Posterior cingulate gyrus (tissue), 11 donors: ENCODE results near the gene FBXL12.
"Not testable (repeated sequence)": the region's sequence is repeated elsewhere in the genome, so short reads cannot be mapped to it uniquely, and the experiment has no call there.

Source experiments
- DNase-seq, 10 donors: peaks; one replicate each; pipeline versions ENCODE4 v3.0.0 to v3.0.0-alpha.2; 2020 to 2021; ENCODE audit warnings: mixed read lengths in 3 of 10
- intact Hi-C: fragments of 100-400 bp; cut with DNase I; formaldehyde crosslinking; loops from one replicate; pipeline ENCODE4 v1.15.1; 2023

The FBXL12 gene, protein sequence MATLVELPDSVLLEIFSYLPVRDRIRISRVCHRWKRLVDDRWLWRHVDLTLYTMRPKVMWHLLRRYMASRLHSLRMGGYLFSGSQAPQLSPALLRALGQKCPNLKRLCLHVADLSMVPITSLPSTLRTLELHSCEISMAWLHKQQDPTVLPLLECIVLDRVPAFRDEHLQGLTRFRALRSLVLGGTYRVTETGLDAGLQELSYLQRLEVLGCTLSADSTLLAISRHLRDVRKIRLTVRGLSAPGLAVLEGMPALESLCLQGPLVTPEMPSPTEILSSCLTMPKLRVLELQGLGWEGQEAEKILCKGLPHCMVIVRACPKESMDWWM

DNA sequence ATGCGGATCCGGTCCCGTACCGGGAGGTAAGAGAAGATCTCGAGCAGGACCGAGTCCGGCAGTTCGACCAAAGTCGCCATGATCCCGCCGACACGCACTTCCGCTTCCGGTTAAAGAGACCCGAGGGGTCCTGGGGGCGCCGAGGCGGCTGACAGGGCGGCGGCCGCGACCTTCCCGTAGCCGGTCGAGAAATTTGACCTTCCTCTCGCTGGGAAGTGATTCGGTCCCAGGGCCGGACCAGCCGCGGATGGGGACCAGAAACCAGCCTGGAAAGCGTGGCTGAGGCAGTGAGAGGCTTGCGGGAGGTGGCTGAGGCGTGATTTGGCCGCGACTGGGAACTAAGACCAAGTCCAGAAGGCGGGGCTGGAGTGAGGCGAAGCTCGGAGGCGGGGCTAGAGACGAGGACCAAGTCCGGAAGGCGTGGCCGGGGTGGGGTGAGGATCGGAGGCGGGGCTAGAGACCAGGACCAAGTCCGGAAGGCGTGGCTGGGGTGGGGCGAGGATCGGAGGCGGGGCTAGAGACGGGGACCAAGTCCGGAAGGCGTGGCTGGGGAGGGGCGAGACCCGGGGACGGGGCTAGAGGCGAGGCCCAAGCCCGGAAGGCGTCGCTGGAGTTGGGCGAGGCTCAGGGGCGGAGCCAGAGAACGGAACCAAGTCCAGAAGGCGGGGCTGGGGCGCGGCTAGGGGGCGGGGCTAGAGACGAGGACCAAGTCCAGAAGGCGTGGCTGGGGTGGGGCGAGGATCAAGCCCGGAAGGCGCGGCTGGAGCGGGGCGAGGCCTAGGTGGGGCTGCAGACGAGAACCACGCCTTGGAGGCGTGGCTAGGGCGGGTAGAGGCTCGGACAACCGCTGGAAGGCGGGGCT lies at the start of gene FBXL12:
FBXL12 (minus strand) TSS at position 346 of the 862 bp plus-strand sequence; CDS start at position 80, 266 bp downstream.
- DNase-seq: peak; percentile 99 to 100 (median 100)
- intact Hi-C loops: no loop called here

DNA sequence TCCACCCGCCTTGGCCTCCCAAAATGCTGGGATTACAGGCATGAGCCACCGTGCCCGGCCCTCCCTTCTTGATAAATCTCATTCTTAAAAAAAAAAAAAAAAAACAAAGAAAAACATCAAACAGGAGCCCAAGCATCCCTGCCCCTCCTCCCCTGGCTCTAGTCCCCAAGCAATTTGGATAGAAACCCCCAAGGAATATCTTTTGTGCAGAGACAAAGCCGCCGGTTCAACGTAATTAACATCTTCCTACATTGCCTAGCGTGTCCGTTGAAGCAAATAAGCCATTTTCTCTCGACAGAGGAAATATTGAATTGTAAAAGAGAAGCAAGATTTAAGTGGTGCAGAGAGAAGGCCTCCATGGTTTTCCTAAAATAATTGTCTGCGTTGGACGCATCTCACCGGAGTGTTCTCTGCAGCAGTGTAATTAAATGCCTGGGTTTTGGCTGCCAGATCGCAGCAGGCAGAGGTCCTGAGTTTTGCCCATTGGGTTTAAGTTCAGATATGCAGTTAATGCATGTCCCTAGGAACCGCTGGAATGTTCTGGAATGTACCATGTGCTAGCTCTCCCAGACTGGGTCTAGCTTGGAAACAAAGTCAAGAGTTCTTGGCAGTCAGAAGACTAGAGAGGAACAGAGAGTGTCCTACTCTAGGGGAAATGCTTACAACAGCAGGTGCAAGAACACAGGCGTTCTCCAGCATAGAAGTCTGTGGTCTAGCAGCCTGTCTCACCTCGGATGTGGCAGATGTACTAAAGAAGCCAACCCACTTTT lies 47.0 kb upstream of the FBXL12 start:
- no peak for DNase-seq
- intact Hi-C loops: no loop called here

DNA sequence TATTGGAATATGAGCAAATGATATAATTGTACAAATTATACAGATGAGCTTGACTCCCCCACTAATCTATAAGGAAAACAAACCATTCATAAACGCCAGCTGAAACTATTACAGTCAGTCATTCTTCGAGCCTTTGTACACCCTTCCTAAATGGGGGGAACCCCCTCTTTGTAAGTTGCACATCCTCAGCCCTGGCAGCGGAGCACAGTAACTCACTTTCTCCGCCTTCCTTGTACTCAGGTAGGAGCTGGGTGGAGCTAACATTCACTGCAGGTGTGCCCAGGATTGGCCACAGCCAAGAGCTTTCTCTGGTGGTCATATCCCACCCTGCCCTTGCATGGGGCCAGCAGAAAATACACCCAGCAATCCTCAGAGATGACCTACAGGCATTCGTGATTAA lies 44.9 kb upstream of the FBXL12 start:
- intact Hi-C loops: no loop called here
- no peak for DNase-seq

DNA sequence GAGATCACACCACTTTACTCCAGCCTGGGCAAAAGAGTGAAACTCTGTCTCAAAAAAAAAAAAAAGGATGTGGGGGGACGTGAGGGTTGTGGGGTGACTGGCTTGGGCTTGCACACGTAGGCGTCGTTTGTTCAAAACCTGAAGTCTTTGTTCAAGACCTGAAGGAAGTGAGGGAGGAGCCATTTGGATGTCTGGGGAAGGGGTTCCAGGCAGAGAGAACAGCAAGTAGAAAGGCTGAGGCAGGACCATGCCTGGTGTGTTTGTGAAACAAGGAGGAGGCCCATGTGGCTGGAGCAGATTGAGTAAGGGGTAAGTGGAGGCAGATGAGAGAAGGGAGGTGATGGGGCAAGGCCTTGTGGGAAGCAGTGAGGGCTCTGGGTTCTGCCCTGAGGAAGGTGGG lies 44.1 kb upstream of the FBXL12 start:
- intact Hi-C loops: no loop called here
- no peak for DNase-seq

DNA sequence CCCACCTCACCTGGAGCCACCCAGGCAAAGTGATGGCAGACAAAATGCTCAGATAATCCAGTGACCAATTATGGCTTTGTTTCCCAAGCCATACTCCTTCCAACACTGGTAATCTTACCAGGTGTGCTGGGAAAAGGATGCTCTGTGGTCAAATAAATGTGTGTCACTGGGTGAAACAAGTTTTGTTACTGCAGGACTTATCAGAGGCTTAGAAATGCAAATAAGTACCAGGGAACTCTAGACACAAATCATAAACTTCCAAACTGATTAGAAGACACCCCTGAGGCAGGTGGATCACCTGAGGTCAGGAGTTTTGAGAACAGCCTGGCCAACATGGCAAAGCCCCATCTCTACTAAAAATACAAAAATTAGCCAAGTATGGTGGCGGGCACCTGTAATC lies 42.6 kb upstream of the FBXL12 start:
- intact Hi-C loops: no loop called here
- no peak for DNase-seq

DNA sequence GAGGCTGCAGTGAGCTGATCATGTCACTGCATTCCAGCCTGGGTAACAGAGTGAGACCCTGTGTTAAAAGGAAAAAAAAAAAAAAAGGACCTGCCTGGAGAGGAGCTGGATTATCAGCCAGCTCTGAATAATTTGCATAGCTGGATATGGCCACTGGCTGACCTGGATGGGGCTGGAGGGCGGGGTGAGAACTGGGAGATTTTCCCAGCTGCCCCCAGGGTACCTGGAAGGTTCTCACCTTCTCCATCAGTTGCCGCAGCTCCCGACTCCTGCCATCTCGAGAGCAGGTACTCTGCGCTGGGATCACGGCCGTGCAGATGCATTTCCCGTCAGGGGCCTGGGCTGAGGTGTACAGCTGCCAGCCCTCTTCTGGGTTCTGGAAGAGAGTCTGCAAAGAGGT lies 41.5 kb upstream of the FBXL12 start:
- intact Hi-C loops: no loop called here
- no peak for DNase-seq

DNA sequence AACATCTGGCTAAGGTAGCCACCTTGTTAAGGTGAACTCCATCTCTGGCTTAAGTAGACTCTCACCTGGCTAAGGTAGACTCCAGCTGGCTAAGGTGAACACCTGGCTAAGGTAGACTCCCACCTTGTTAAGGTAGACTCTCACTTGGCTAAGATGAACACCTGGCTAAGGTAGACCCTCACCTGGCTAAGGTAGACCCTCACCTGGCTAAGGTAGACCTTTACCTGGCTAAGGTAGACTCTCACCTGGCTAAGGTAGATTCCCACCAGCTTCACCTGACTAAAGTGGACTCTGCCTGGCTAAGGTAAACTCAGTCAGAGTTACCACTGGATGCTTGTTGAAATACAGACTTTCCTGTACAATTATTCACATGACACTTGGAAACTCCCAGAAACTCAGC lies 39.9 kb upstream of the FBXL12 start:
- intact Hi-C loops: no loop called here
- DNase-seq: no peak

DNA sequence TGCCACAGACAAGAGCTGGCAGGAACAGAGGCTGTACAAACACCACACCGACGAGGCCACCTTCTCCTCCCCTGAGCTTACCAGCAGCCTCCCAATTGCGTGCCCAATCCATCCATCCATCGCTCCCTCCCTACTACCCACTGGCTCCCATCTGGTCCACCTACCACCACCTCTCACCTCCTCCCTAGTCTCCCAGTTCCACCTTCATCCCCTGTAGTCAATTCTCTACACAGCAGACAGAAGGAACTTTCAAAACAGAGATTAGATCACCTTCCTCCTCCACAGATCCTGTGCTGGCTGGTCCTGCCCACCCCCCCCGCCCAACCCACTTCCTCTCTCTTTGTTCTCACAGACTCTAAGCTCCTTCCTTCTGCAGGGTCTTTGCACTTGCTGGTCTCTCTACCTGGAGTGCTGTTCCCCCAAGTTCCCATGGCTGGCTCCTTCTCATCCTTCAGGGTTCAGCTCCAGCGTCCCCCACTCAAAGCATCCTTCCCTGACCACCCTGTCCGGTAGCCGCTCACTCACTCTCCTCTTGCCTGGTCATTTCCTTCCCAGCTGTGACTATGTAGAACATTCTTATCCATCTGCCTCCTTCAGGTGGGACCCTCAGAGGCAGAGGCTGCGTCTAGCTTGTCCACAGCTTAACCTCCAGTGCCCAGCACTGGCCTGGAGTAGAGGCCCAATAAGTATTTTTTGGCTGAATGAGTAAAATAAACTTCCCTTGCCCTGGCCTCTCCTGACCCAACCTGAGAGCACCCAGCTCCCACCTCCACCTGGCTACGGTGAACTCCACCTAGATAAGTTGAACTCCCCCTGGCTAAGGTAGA lies 39.3 kb upstream of the FBXL12 start:
- intact Hi-C loops: no loop called here
- DNase-seq: no peak

DNA sequence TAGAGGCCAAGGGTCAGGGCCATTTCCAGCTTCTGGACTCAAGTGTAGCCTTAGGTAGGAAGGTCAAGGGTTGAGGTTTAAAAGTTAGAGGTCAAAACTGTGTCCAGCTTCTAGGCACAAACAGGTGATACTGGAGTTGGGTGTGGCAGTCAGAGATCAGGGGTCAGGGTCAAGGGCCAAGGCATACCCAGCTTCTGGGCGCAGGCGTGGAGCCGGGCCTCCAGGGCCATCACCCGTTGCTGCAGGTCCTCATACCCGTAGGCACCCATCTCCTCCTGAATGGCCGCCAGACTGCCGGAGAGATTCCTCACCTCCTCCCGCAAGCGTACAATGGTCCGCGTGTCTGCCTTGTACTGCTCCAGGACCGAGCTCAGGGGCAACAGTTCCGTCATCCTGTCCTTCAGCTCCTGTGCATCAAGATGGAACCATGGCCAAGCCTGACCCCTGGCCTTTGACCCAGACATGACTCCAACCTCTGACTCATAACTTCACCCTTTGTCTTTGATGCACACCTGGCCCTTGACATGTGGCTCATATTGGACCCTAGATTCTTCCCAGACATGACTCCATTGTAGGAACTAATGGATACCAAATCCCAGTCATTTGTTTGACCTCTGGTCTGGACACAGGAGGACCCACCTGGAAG lies 38.3 kb upstream of the FBXL12 start:
- DNase-seq: no peak
- intact Hi-C loops: no loop called here

DNA sequence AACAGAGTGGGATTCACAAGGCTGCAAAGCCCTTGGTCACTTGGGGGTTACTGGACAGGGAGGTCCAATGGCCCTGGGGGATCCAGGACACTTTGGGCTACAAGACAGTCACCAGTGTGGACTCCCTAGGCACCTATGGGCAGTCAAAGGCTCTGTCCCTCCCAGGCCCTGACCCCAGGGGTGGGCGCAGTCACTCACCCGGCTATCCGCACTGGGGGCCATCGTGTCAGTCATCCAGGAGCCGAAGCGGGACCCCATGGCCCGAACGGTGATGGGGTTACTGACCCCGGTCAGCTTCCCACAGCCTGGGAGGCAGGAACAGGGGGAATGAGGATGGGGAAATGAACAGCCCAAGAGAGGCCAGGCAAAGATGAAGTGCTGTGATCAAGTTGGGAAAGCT lies 37.7 kb upstream of the FBXL12 start:
- intact Hi-C loops: no loop called here
- no peak for DNase-seq

DNA sequence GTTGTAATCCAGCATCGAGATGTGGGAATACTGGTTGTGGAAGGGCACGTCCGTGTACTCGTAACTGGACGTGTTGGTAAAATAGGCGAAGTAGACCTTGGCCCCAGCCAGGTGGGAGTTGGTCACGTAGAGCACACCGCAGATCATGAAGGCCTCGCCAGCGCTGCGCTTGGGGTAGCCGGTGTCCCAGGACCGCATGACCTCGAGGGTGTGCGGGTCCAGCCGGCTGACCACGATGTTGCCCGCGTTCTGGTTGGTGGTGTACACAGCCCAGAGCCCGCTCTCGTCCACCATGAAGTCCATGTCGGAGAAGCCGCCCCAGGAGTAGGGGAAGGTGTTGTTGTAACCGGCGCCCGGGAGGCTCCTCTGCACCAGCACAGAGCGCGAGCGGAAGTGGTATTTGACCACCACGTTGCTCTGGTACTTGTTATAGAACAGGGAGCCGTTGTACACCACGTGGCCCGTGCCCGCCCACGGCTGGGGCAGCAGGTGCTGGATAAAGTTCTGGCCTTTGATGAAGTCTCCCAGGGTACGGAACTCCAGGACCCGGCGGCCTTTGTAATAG lies 35.5 kb upstream of the FBXL12 start:
- intact Hi-C loops: no loop called here
- no peak for DNase-seq

DNA sequence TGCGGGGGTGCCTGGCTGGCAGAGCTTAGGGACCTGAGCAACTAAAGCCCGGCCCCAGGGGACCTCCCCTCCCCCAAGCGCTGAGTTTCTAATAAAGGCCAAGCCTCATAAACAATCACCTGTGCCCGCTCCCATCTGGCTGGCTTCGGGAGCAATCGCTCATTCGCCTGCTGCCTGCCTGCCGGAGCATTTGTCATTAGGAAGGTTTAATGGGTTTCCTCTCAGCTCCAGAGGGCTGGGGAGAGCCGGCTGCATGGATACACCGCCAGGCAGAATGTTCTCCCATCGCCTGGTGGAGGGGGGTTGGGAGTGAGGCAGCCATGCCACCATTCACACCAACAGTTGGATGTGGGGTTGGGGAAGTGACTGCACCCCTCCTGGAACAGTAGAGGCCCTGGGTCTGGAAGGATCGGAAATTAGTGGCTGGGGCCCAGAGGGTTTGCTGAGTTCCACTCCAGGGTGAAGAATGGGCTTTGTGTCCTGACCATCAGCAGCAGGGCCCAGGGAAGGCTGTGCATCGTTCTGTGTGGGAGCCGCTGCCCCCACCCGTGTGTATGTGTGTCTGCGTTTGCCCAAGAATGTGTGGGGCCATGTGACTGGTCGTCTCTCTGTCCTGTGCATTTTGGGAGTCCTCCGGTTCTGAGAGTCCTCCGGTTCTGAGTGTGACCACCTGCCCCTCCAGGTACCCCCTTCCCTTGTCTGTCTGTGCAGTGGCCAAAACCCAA lies 31.5 kb upstream of the FBXL12 start:
- DNase-seq: peak in 5 of 10 donors; percentile 39 to 91 (median 84)
- intact Hi-C loops: no loop called here

DNA sequence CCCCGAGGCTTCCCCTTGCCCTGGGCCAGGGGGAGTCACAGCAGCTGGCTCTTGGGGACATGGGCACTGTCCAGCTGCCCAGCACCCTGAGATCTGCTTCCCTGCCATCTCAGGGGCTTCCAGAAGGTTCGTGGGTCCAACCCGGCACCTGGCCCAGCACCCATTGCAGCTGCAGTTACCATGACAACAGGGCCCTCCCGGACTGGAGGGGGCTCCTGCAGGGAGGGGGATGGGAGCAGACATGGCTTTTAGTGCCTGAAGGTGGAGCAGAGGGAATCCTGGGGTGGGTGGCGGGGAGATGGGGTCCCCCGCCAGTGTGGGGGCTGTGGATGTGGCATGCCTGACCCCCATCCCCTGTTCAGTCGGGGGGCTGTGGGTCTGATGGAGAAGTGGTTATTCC lies 30.9 kb upstream of the FBXL12 start:
- intact Hi-C loops: loop anchor here (10.0 kb wide), 1 partner anchor 65 kb away; no protein-coding TSS in a partner anchor
- DNase-seq: no peak

DNA sequence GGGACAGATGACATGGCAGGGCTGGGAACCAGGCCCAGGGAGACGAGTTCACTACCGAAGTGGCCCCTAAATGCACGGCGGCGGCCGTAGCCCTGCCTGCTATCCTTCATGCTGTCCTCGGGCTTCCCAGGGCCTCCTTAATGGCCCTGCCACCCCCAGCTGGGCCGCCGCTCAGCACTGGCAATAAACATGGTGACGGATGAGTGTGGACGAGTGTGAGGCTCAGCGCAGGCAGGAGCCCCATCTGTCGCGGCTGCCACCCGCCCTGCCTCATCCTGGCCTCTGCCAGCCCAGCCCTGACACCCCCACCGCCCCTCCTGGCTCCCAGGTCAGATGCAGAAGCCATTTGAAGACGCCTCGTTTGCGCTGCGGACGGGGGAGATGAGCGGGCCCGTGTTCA lies 29.9 kb upstream of the FBXL12 start:
- peak in 1 of 10 donors; percentile 84 for DNase-seq
- intact Hi-C loops: loop anchor here (10.0 kb wide), 1 partner anchor 66 kb away; no protein-coding TSS in a partner anchor

DNA sequence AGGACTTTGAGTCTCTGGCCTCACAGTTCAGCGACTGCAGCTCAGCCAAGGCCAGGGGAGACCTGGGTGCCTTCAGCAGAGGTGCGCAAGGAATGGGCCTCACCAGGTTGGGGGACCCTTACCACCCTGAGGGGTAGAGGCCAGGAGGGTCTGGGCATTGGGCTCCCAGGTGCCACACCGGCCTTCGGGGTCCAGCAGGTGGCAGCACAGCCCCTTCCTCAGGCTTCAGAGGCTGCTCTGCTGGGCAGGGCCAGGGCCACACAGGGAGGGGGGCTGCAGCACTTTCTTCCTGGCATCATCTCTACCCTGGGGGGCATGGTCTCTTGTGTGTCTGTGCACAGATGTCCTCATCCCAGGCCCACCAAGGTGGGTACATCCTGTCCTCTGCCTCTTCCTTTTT lies 29.2 kb upstream of the FBXL12 start:
- peak in 5 of 10 donors; percentile 57 to 92 (median 83) for DNase-seq
- intact Hi-C loops: loop anchor here (10.0 kb wide), 1 partner anchor 67 kb away; no protein-coding TSS in a partner anchor

DNA sequence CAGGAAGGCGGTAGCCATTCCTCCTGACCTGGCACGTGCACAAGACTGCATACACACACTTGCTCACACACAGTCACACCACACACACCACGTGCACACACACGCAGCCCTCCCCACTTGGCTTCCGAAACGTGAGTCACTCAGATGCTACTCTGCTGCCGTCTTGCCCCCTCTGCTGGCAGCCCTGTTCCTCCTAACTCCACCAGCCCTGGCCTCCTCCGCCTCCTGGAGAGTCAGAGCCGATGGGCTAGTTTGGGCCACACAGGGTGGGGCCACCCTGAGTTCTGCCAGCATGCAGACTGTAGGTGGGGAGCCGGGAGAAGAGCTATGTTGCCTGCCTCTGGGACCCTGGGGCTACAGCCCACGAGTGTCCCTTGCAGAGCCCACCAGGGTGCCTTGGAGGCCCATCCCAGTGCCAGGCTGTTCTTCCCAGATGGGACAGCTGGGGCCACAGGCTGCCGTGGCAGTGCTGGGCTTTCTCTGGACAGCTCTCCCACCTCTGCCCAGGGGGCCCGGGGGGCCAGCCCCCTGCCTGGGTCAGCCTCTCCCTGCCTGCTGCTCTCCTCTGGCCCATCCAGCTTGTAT lies 28.3 kb upstream of the FBXL12 start:
- intact Hi-C loops: loop anchor here (10.0 kb wide), 1 partner anchor 68 kb away; no protein-coding TSS in a partner anchor
- DNase-seq: peak in 8 of 10 donors; percentile 50 to 96 (median 79)

DNA sequence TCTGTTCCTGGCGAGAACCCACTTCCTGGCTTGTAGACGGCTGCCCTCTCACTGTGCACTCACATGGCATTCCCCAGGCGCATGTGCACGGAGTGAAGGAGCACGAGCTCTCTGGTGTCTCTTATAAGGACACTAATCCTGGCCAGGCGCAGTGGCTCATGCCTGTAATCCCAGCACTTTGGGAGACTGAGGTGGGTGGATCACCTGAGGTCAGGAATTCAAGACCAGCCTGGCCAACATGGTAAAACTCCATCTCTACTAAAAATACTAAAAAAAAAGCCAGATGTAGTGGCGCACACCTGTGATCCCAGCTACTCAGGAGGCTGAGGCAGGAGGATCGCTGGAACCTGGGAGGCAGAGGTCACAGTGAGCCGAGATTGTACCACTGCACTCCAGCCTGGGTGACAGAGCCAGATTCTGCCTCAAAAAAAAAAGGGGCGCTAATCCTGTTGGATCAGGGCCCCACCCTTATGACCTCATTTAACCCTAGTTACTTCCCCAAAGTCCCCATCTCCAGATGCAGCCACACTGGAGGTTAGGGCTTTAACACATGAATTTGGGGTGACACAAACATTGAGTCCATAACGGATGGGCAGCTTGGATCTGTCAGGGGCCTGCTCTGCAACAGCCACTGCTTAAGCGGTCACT lies 24.9 kb upstream of the FBXL12 start:
- intact Hi-C loops: loop anchor here (10.0 kb wide), 1 partner anchor 71 kb away; no protein-coding TSS in a partner anchor
- not testable (repeated sequence) for DNase-seq
